NCI-H2227 treated with DMSO at 0.1 percent for 48 hours (cell line): ENCODE results near the gene TCERG1L.
"Not testable (repeated sequence)": the region's sequence is repeated elsewhere in the genome, so short reads cannot be mapped to it uniquely, and the experiment has no call there.

Experiments
- DNase-seq: peaks from one replicate; lab custom pipeline; 2025; lab: John Stamatoyannopoulos, UW

The TCERG1L gene

GRCh38 chr10:131144196-131144595 lies 167.3 kb downstream of the TCERG1L start:
- DNase-seq: no peak

GRCh38 chr10:131143425-131144165 lies 167.9 kb downstream of the TCERG1L start:
- DNase-seq: no peak

- DNase-seq: no peak
These were observed 168.8 kb downstream of the TCERG1L start for GRCh38 chr10:131142517-131143380.

- DNase-seq: no peak
These were observed 169.6 kb downstream of the TCERG1L start for GRCh38 chr10:131141645-131142516.

GRCh38 chr10:131141207-131141606 lies 170.3 kb downstream of the TCERG1L start:
- no peak for DNase-seq

- DNase-seq: no peak
These were observed 170.9 kb downstream of the TCERG1L start for GRCh38 chr10:131140606-131141005.

- no peak for DNase-seq
These were observed 174.3 kb downstream of the TCERG1L start for GRCh38 chr10:131137223-131137622.

- DNase-seq: not testable (repeated sequence)
These were observed 175.2 kb downstream of the TCERG1L start for GRCh38 chr10:131136336-131136735.

- no peak for DNase-seq
These were observed 175.8 kb downstream of the TCERG1L start for GRCh38 chr10:131135716-131136115.

GRCh38 chr10:131134651-131135050 lies 176.9 kb downstream of the TCERG1L start:
- DNase-seq: no peak

GRCh38 chr10:131134001-131134576 lies 177.4 kb downstream of the TCERG1L start:
- DNase-seq: no peak

- DNase-seq: no peak
These were observed 178.8 kb downstream of the TCERG1L start for GRCh38 chr10:131132681-131133080.

GRCh38 chr10:131131726-131132591 lies 179.6 kb downstream of the TCERG1L start:
- no peak for DNase-seq

- no peak for DNase-seq
These were observed 181.5 kb downstream of the TCERG1L start for GRCh38 chr10:131130025-131130424.

GRCh38 chr10:131129544-131129943 lies 182.0 kb downstream of the TCERG1L start:
- DNase-seq: no peak

GRCh38 chr10:131128731-131129130 lies 182.8 kb downstream of the TCERG1L start:
- no peak for DNase-seq

GRCh38 chr10:131127610-131128009 lies 183.9 kb downstream of the TCERG1L start:
- DNase-seq: no peak

- DNase-seq: no peak
These were observed 184.4 kb downstream of the TCERG1L start for GRCh38 chr10:131127138-131127589.

GRCh38 chr10:131126321-131127137 lies 185.0 kb downstream of the TCERG1L start:
- no peak for DNase-seq
